Measurements from ENCODE around the gene AMER3.
A peak's percentile ranks its signal among the peaks of the same experiment; 100 is the strongest.
"Not testable (repeated sequence)": the region's sequence is repeated elsewhere in the genome, so short reads cannot be mapped to it uniquely, and the experiment has no call there.

The AMER3 gene

DNA sequence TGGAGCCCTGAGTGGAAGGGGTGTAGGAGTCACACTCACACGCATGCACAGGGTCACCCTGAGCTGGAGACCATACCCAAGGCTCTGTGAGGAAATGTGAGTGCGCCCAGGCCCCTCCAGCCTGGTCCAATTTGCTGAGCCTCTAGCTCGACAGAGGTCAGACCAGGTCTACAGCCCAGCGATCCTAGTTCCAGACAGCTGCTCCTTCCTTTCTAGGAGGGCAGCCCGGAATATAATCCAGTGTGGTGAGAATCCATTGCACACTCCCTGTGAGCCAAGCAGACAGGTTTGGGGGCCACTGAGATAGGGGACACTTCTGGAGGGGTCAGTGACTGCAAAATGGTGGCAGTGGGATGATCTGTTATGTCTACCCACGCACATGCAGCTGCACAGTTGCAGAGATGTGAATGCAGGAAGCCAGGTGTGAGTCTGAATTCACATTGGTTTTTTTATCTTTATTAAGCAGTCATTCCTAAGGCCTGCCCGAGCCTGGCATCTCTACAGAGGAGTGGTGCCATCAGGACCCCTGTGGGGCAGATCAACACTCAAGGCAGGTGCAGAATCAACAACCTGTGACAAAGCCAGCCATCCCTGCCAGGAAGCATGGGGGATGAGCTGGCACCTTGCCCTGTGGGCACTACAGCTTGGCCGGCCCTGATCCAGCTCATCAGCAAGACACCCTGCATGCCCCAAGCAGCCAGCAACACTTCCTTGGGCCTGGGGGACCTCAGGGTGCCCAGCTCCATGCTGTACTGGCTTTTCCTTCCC lies 26.6 kb upstream of the AMER3 start, which contains the start of gene GPR148:
TSS of gene GPR148 (plus strand) at position 522 of the 768 bp plus-strand sequence. CDS start at position 604, 82 bp downstream.
- Histone ChIP-seq H3K4me3 (ENCODE audit: low read depth, low read length) (no peak within 1 kb of the TSS), H3K9me3 (ENCODE audit: insufficient read depth, low read depth, low read length) (peaks cover 4% of the 10 kb centered on the region), H2BK5ac (ENCODE audit: low read depth, low read length, poor library complexity) (no peak within 1 kb of the TSS), H3K27me3 (ENCODE audit: insufficient read depth, low read length) (peaks cover 7% of the 10 kb centered on the region), H3K4me2 (ENCODE audit: low read length) (peak within 1 kb of the TSS; percentile 67), H3K23ac (ENCODE audit: low read length) (no peak within 1 kb of the TSS), H3K4ac (ENCODE audit: low read depth, low read length) (no peak within 1 kb of the TSS), H3K9ac (ENCODE audit: low read length) (no peak within 1 kb of the TSS), H3K14ac (ENCODE audit: low read length) (no peak within 1 kb of the TSS), H2AK5ac (ENCODE audit: low read length) (no peak within 1 kb of the TSS), H4K91ac (ENCODE audit: low read depth, low read length) (no peak within 1 kb of the TSS), H4K8ac (ENCODE audit: low read depth, low read length) (no peak within 1 kb of the TSS), H2BK120ac (ENCODE audit: insufficient read depth, low read length, poor library complexity) (no peak within 1 kb of the TSS), H3K4me1 (ENCODE audit: control insufficient read depth in 1 of 2, insufficient read depth in 2 of 2, low read length in 2 of 2) (peaks cover 5 to 11% of the 10 kb centered on the region in 2 experiments), H2AFZ (ENCODE audit: insufficient read depth, low read length, poor library complexity) (peak within 1 kb of the TSS; percentile 1), H3K36me3 (ENCODE audit: control insufficient read depth in 1 of 2, insufficient read depth in 2 of 2, low read length in 2 of 2) (no peaks in the 10 kb centered on the region), H3K79me2 (ENCODE audit: control insufficient read depth, insufficient read depth, low read length, poor library complexity) (no peaks in the 10 kb centered on the region), H3K18ac (ENCODE audit: low read length) (no peak within 1 kb of the TSS), H4K12ac (ENCODE audit: low read depth, low read length) (no peak within 1 kb of the TSS), H2BK12ac (ENCODE audit: low read length) (no peak within 1 kb of the TSS), H3K79me1 (ENCODE audit: low read length) (no peaks in the 10 kb centered on the region), H3K27ac (ENCODE audit: low read depth, low read length) (no peak within 1 kb of the TSS)
- WGBS (ENCODE audit: extremely low coverage, insufficient coverage, insufficient read length), result no CpG with 5 or more reads among the region's 8 CpGs
- DNase-seq, result no peak

DNA sequence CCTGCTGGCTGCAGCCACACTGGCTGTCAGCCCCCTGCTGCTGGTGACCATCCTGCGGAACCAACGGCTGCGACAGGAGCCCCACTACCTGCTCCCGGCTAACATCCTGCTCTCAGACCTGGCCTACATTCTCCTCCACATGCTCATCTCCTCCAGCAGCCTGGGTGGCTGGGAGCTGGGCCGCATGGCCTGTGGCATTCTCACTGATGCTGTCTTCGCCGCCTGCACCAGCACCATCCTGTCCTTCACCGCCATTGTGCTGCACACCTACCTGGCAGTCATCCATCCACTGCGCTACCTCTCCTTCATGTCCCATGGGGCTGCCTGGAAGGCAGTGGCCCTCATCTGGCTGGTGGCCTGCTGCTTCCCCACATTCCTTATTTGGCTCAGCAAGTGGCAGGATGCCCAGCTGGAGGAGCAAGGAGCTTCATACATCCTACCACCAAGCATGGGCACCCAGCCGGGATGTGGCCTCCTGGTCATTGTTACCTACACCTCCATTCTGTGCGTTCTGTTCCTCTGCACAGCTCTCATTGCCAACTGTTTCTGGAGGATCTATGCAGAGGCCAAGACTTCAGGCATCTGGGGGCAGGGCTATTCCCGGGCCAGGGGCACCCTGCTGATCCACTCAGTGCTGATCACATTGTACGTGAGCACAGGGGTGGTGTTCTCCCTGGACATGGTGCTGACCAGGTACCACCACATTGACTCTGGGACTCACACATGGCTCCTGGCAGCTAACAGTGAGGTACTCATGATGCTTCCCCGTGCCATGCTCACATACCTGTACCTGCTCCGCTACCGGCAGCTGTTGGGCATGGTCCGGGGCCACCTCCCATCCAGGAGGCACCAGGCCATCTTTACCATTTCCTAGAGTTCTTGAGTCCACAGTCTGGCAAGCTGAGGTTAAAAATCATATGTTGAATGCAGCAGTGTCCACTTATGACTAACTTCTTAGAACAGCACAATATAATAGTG lies 25.7 kb upstream of the AMER3 start:
- Histone ChIP-seq H3K18ac (ENCODE audit: low read length) (no peak overlapping the region), H2BK120ac (ENCODE audit: insufficient read depth, low read length, poor library complexity) (no peak overlapping the region), H4K91ac (ENCODE audit: low read depth, low read length) (no peak overlapping the region), H4K12ac (ENCODE audit: low read depth, low read length) (no peak overlapping the region), H3K36me3 (ENCODE audit: control insufficient read depth in 1 of 2, insufficient read depth in 2 of 2, low read length in 2 of 2) (no peaks in the 10 kb centered on the region), H3K4me1 (ENCODE audit: control insufficient read depth in 1 of 2, insufficient read depth in 2 of 2, low read length in 2 of 2) (peaks cover 5 to 11% of the 10 kb centered on the region in 2 experiments), H2BK5ac (ENCODE audit: low read depth, low read length, poor library complexity) (no peak overlapping the region), H3K79me2 (ENCODE audit: control insufficient read depth, insufficient read depth, low read length, poor library complexity) (no peaks in the 10 kb centered on the region), H3K27ac (ENCODE audit: low read depth, low read length) (no peak overlapping the region), H2BK12ac (ENCODE audit: low read length) (no peak overlapping the region), H2AK5ac (ENCODE audit: low read length) (no peak overlapping the region), H3K79me1 (ENCODE audit: low read length) (no peaks in the 10 kb centered on the region), H4K8ac (ENCODE audit: low read depth, low read length) (no peak overlapping the region), H3K4me3 (ENCODE audit: low read depth, low read length) (no peak overlapping the region), H2AFZ (ENCODE audit: insufficient read depth, low read length, poor library complexity) (no peak overlapping the region), H3K14ac (ENCODE audit: low read length) (no peak overlapping the region), H3K4me2 (ENCODE audit: low read length) (no peak overlapping the region), H3K9ac (ENCODE audit: low read length) (no peak overlapping the region), H3K23ac (ENCODE audit: low read length) (no peak overlapping the region), H3K4ac (ENCODE audit: low read depth, low read length) (no peak overlapping the region), H3K9me3 (ENCODE audit: insufficient read depth, low read depth, low read length) (peaks cover 4% of the 10 kb centered on the region), H3K27me3 (ENCODE audit: insufficient read depth, low read length) (peaks cover 7% of the 10 kb centered on the region)
- no peak for DNase-seq
- no CpG with 5 or more reads among the region's 17 CpGs for WGBS (ENCODE audit: extremely low coverage, insufficient coverage, insufficient read length)

DNA sequence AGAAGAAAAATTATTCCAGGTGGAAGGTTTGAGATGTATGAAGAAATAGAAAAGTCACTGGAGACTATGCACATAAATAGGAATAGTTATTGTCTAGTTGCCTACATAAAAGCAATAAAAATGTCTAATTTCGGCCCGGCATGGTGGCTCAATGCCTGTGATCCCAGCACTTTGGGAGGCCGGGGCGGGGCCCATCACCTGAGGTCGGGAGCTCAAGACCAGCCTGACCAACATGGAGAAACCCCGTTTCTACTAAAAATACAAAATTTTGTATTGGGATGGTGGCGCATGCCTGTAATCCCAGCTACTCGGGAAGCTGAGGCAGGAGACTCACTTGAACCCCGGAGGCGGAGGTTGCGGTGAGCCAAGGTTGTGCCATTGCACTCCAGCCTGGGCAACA lies 23.1 kb upstream of the AMER3 start:
- H3K4me1 ChIP-seq (ENCODE audit: control insufficient read depth in 1 of 2, insufficient read depth in 2 of 2, low read length in 2 of 2); H2BK5ac ChIP-seq (ENCODE audit: low read depth, low read length, poor library complexity); H3K79me1 ChIP-seq (ENCODE audit: low read length): not testable (repeated sequence)

DNA sequence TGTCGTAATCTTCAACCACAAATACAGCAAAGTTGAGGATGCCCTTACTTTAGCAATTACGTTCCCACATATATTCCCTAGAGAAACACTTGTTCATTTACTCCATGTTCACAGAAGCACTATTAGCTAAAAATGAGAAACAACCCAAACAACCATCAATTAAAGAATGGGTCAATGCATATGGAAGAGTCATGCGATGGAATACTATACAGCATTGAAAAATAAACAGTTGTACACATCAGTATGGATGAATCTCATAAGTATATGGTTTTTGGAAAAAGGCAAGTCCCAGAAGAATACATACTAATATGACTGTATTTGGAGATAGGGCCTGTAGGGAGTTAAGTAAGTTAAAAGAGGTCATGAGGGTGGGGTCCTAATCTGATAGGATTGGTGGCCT lies 20.1 kb upstream of the AMER3 start:
- Histone ChIP-seq H3K23ac (ENCODE audit: low read length) (no peak overlapping the region), H4K8ac (ENCODE audit: low read depth, low read length) (no peak overlapping the region), H3K18ac (ENCODE audit: low read length) (no peak overlapping the region), H3K4me3 (ENCODE audit: low read depth, low read length) (no peak overlapping the region), H3K14ac (ENCODE audit: low read length) (no peak overlapping the region), H4K12ac (ENCODE audit: low read depth, low read length) (no peak overlapping the region), H3K79me2 (ENCODE audit: control insufficient read depth, insufficient read depth, low read length, poor library complexity) (no peaks in the 10 kb centered on the region), H3K36me3 (ENCODE audit: control insufficient read depth in 1 of 2, insufficient read depth in 2 of 2, low read length in 2 of 2) (no peaks in the 10 kb centered on the region), H3K27ac (ENCODE audit: low read depth, low read length) (no peak overlapping the region), H3K27me3 (ENCODE audit: insufficient read depth, low read length) (no peaks in the 10 kb centered on the region), H4K91ac (ENCODE audit: low read depth, low read length) (no peak overlapping the region), H2AFZ (ENCODE audit: insufficient read depth, low read length, poor library complexity) (no peak overlapping the region), H3K9ac (ENCODE audit: low read length) (no peak overlapping the region), H3K9me3 (ENCODE audit: insufficient read depth, low read depth, low read length) (no peaks in the 10 kb centered on the region), H2BK5ac (ENCODE audit: low read depth, low read length, poor library complexity) (no peak overlapping the region), H3K4me2 (ENCODE audit: low read length) (no peak overlapping the region), H2BK12ac (ENCODE audit: low read length) (no peak overlapping the region), H3K4me1 (ENCODE audit: control insufficient read depth in 1 of 2, insufficient read depth in 2 of 2, low read length in 2 of 2) (no peaks in the 10 kb centered on the region), H3K79me1 (ENCODE audit: low read length) (no peaks in the 10 kb centered on the region), H3K4ac (ENCODE audit: low read depth, low read length) (no peak overlapping the region), H2AK5ac (ENCODE audit: low read length) (no peak overlapping the region), H2BK120ac (ENCODE audit: insufficient read depth, low read length, poor library complexity) (no peak overlapping the region)
- no CpG with 5 or more reads among the region's 3 CpGs for WGBS (ENCODE audit: extremely low coverage, insufficient coverage, insufficient read length)
- DNase-seq, result no peak

More for the DNA sequence above, 23.1 kb upstream of the AMER3 start:
- not testable (repeated sequence) for H2AK5ac ChIP-seq (ENCODE audit: low read length); H3K27me3 ChIP-seq (ENCODE audit: insufficient read depth, low read length); H4K91ac ChIP-seq (ENCODE audit: low read depth, low read length); H3K36me3 ChIP-seq (ENCODE audit: control insufficient read depth in 1 of 2, insufficient read depth in 2 of 2, low read length in 2 of 2); H3K18ac ChIP-seq (ENCODE audit: low read length); H3K23ac ChIP-seq (ENCODE audit: low read length); H3K27ac ChIP-seq (ENCODE audit: low read depth, low read length); H2BK12ac ChIP-seq (ENCODE audit: low read length); H2AFZ ChIP-seq (ENCODE audit: insufficient read depth, low read length, poor library complexity); H3K4me3 ChIP-seq (ENCODE audit: low read depth, low read length); H3K4ac ChIP-seq (ENCODE audit: low read depth, low read length); H2BK120ac ChIP-seq (ENCODE audit: insufficient read depth, low read length, poor library complexity); H3K79me2 ChIP-seq (ENCODE audit: control insufficient read depth, insufficient read depth, low read length, poor library complexity); H3K14ac ChIP-seq (ENCODE audit: low read length); H3K9me3 ChIP-seq (ENCODE audit: insufficient read depth, low read depth, low read length); H3K9ac ChIP-seq (ENCODE audit: low read length); DNase-seq; H4K8ac ChIP-seq (ENCODE audit: low read depth, low read length); H3K4me2 ChIP-seq (ENCODE audit: low read length); H4K12ac ChIP-seq (ENCODE audit: low read depth, low read length)
- WGBS (ENCODE audit: extremely low coverage, insufficient coverage, insufficient read length), result no CpG with 5 or more reads among the region's 11 CpGs

Measured in trophoblast cell (in vitro differentiated cells and primary cell).